Measurements from ENCODE around the gene AIDA.

DNA sequence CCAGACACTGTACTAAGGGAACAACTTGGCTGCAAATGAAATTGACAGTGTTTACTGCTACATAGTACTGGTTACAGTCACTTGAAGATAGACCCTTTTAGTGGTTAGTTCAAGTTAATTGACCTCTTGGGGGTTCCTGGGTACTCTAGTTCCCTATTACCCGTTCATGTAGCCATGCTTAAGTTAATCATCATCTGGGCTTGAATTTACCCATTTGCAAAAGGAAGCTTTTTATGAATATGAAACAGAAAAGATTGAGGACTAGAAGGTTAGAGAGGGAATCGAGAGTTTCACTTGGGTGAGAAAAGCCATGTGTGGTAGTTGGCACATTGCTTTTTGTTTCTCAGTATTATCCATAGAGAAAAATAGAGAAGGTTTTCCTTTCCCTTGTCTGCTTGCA is 91.7 kb downstream of the AIDA start:
- TF ChIP-seq, protein P1, sequence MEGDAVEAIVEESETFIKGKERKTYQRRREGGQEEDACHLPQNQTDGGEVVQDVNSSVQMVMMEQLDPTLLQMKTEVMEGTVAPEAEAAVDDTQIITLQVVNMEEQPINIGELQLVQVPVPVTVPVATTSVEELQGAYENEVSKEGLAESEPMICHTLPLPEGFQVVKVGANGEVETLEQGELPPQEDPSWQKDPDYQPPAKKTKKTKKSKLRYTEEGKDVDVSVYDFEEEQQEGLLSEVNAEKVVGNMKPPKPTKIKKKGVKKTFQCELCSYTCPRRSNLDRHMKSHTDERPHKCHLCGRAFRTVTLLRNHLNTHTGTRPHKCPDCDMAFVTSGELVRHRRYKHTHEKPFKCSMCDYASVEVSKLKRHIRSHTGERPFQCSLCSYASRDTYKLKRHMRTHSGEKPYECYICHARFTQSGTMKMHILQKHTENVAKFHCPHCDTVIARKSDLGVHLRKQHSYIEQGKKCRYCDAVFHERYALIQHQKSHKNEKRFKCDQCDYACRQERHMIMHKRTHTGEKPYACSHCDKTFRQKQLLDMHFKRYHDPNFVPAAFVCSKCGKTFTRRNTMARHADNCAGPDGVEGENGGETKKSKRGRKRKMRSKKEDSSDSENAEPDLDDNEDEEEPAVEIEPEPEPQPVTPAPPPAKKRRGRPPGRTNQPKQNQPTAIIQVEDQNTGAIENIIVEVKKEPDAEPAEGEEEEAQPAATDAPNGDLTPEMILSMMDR (conservative IDR thresholded peaks at IDR 0.05; ENCODE audit: low read depth, low read length), result no peak
- TF ChIP-seq EZH2 (IDR thresholded peaks at IDR 0.05; ENCODE audit: borderline replicate concordance, low read depth, low read length, poor library complexity, severe bottlenecking), result no peak
